ENCODE measurements around the gene WNT5A. TPM values are rescaled to one million over a fixed set of nuclear protein-coding genes. Genes with fewer than 3 reads are reported as not detected.

WNT5A gene
- total RNA-seq, 2 experiments from 2014 or later = not detected

DNA sequence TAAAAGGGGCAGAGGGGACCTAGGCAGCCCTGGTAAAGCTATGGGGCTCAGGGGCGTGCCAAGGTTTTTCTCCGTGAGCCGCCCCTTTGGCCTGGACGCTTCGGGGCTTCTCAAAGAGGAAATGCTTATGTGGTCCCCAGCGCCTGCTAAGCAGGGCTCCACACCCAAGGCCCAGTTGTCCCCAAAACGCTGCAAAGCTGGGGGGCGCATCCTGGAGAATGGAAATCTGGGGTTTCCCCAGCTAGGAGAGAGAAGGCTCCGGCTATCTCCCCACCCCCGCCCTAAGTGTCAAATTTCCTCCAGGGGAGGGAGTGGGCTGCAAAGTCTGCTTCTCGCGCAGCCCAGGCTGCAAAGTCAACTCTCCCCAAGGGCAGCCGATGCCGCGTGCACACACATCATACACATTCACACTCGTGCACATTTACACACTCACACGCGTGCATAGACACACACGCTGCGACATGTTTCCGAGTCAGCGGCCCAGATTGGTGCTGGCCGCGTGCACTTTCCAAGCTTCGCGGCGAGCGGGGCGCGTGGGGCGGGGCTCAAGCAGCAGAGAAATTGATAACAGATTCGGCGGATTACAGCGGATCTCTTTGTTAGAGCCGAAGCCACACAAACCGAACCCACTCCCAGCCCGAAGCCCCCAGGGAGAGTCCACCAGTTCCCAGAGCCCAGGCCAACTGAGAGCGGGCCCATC lies 4.5 kb downstream of the WNT5A start:
- no peak overlapping the region for H3K27ac Mint-ChIP-seq
- peaks cover 74% of the 10 kb centered on the region for H3K27me3 Mint-ChIP-seq
- DNase-seq = no peak
- ATAC-seq (ENCODE audit: low read depth) = no peak
- peaks cover 10% of the 10 kb centered on the region for H3K4me1 Mint-ChIP-seq
- H3K9me3 Mint-ChIP-seq = no peaks in the 10 kb centered on the region
- H3K4me3 Mint-ChIP-seq = no peak overlapping the region
- POLR2A ChIA-PET = no interaction called here
- H3K36me3 Mint-ChIP-seq = peaks cover 2% of the 10 kb centered on the region

DNA sequence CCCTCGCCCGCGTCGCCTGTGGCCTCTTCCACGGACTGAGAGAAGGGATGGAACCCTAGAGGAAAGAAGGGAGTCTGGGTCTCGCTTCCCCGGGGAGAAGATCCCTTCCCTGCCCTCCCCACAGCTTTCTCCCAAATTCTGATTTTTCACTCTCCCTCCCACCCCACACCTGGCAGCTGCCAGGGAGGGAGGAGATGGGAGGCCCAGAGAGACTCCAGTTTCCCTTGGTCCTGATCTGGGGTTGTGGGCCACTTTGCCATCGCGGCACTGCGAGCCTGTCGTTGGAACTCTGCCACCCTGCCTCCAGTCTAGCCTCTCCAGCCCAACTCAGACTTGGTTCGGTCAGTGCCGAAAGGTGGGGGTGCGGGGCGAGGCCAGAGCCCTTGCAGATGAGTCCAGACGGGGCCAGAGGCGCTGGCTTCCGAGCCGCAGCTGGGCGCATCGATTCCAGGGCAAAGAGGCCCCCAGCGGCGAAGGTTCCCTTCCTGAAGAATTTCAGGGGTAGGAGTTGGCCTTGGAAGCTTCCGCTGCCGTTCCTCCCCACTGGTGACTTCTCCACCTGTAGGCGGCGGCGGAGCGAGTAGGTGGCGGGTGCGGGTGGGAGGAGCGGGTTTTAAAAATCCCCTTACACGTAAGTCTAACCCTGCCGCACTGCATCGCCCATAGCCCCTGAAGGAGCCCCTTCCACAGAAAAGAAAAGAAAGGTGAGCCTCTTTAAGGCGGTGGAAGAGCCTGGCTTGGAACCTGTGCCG lies 5.2 kb downstream of the WNT5A start:
- no peak for DNase-seq
- Mint-ChIP-seq H3K27me3 (peaks cover 68% of the 10 kb centered on the region), H3K27ac (no peak overlapping the region), H3K4me1 (peaks cover 7% of the 10 kb centered on the region), H3K9me3 (no peaks in the 10 kb centered on the region), H3K36me3 (peaks cover 2% of the 10 kb centered on the region), H3K4me3 (no peak overlapping the region)
- ATAC-seq (ENCODE audit: low read depth) = no peak
- POLR2A ChIA-PET = no interaction called here

DNA sequence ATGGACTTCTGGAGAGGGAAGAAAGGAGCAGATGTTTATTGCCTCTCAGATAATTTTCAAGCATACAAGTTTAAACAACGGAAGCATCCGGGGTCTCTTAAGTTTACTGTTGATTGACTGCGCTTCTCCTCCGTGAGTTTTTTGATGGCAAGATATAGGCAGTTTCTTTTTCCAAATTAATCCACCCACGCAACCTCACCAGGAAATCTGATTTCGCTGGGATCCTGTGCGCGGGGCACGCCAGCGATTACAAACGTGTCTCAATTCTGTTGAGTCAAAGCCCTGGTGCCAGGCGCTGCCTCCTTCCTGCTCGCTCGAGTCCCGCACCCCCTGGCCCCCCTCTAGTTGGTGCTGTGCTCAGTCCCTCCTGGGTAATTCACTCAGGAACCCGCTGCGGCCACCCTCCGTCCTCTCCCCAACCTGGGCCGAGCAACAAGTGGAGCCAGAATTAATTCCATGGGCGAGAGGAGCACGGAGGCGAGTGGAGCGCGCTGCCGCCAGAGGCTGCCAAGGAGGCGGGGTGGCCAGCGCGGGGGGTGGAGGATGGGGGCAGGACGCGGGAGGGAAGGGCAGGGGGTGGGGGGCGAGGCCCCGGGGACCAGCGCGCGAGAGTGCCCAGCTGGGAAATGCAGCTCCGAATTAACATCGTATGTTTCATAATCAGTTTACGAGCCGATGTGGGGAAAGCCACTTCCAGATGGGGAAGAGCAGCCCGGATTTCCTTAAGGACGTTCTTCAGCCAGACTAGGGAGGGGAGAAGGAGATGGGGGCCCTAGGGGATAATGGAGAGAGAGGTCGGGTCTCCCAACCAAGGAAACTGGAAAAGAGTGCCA lies 6.0 kb downstream of the WNT5A start:
- no peaks in the 10 kb centered on the region for H3K9me3 Mint-ChIP-seq
- H3K4me1 Mint-ChIP-seq = peaks cover 3% of the 10 kb centered on the region
- DNase-seq (no peak), ATAC-seq (ENCODE audit: low read depth) (no peak)
- peaks cover 60% of the 10 kb centered on the region for H3K27me3 Mint-ChIP-seq
- POLR2A ChIA-PET = no interaction called here
- H3K27ac Mint-ChIP-seq = no peak overlapping the region
- H3K4me3 Mint-ChIP-seq = no peak overlapping the region
- no peaks in the 10 kb centered on the region for H3K36me3 Mint-ChIP-seq

DNA sequence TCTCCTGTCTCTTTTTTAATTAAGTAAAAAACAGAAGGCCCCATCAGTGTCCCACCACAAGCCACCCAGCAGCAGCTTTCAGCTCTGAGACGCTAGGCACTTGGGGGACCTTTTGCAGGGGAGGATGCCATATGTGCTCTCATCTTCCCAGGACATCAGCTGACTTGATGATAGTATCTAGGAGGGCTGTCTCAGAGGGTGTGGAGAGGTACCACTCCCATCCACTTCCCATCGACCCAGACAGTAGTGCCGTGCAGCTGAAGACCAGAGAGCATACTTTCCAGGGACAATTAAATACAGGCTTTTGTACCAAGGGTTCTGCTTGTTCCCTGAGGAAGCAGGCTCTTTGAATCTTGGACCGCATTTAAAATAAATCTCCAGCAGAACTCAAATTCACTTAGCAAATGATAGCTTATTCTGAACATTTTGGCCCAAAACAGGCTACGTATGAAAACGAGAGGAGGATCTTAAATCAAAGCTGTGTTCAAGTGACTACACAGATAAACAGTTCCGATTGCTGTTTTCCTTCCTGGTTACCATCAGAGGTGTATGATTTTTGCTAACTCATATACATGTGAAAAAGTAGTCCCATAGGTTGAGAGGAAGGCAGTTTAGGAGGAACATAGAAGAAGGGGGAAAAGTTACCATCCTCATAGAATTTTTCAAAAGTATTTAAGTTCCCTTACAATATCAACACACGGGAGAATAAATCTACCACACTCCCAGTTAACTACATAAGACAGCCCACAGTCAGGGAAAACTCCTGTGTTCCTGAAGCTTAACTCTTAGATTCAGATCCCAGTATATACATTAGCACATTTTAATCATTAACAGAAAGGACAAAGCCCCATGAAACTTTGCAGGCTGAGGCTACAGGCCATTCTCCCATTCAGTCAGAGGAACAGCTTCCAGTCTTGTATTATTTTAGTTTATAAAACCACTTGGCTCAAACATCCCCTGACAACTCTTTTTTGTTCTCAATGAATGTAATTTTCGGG lies 9.5 kb downstream of the WNT5A start:
- Mint-ChIP-seq H3K27ac (no peak overlapping the region), H3K27me3 (peaks cover 28% of the 10 kb centered on the region), H3K9me3 (no peaks in the 10 kb centered on the region), H3K4me3 (no peak overlapping the region), H3K36me3 (no peaks in the 10 kb centered on the region), H3K4me1 (no peaks in the 10 kb centered on the region)
- no peak for DNase-seq
- no peak for ATAC-seq (ENCODE audit: low read depth)
- POLR2A ChIA-PET = no interaction called here

DNA sequence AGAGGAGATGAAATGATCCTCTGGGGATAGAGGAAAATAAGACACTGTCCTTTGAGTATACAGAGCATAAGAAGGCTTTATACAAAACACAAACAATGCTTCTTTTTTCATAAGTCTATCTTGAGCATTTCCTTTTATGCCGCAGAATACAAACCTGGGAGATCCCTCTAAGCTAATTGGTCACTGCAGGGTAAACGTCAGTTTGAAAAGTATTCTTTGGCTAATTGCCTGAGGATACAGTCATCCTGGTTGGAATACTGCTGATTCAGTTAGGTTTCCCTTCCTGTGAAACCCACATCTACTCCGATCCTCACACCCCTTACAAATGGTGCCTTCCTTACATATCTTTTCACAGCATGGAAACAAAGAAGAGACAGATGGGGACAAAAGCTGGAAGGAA lies 10.6 kb downstream of the WNT5A start:
- DNase-seq = no peak
- peaks cover 18% of the 10 kb centered on the region for H3K27me3 Mint-ChIP-seq
- POLR2A ChIA-PET = no interaction called here

DNA sequence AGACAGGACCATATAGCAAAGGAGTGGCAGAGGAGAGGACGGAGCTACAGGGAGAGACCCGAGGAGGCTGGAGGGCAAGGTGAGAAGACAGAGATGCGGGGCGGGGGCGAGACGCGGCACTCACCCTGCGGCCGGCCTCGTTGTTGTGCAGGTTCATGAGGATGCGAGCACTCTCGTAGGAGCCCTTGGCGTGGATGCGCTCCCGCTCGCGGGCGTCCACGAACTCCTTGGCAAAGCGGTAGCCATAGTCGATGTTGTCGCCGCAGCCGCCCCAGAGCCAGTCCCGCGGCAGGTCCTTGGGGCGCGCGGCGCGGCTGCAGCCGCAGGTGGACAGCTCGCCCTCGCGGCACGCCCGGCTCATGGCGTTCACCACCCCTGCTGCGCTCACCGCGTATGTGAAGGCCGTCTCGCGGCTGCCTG lies 12.9 kb downstream of the WNT5A start:
- POLR2A ChIA-PET = no interaction called here
- Mint-ChIP-seq H3K36me3 (no peaks in the 10 kb centered on the region), H3K27me3 (peaks cover 5% of the 10 kb centered on the region), H3K27ac (no peak overlapping the region), H3K4me1 (no peaks in the 10 kb centered on the region), H3K4me3 (no peak overlapping the region), H3K9me3 (no peaks in the 10 kb centered on the region)
- ATAC-seq (ENCODE audit: low read depth) (no peak), DNase-seq (no peak)

More for the DNA sequence above, 10.6 kb downstream of the WNT5A start:
- ATAC-seq (ENCODE audit: low read depth) = no peak
- Mint-ChIP-seq H3K4me1 (no peaks in the 10 kb centered on the region), H3K4me3 (no peak overlapping the region), H3K9me3 (no peaks in the 10 kb centered on the region), H3K36me3 (no peaks in the 10 kb centered on the region), H3K27ac (no peak overlapping the region)

DNA sequence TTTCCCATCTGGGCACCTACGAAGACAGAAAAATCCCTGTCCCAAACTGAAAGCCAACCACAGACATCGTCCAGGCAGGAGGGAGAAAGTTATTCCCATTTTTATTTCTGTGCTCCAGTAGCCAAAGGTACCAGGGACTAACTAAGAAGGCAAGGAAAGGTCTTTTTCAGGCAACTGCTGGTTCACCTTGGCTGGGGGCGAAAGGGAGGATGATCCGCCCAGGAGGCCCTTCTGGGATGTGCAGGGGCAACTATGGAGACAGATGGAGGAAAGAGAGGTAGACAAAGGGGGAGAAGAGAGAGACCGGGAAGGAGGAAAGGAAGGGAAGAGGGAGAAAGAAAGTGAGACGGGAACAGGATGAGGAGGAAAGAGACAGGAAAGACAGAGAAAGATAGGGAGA lies 13.3 kb downstream of the WNT5A start:
- Mint-ChIP-seq H3K27me3 (peaks cover 3% of the 10 kb centered on the region), H3K36me3 (no peaks in the 10 kb centered on the region), H3K27ac (no peak overlapping the region), H3K4me3 (no peak overlapping the region), H3K9me3 (no peaks in the 10 kb centered on the region), H3K4me1 (no peaks in the 10 kb centered on the region)
- ATAC-seq (ENCODE audit: low read depth) (no peak), DNase-seq (no peak)
- POLR2A ChIA-PET = no interaction called here

DNA sequence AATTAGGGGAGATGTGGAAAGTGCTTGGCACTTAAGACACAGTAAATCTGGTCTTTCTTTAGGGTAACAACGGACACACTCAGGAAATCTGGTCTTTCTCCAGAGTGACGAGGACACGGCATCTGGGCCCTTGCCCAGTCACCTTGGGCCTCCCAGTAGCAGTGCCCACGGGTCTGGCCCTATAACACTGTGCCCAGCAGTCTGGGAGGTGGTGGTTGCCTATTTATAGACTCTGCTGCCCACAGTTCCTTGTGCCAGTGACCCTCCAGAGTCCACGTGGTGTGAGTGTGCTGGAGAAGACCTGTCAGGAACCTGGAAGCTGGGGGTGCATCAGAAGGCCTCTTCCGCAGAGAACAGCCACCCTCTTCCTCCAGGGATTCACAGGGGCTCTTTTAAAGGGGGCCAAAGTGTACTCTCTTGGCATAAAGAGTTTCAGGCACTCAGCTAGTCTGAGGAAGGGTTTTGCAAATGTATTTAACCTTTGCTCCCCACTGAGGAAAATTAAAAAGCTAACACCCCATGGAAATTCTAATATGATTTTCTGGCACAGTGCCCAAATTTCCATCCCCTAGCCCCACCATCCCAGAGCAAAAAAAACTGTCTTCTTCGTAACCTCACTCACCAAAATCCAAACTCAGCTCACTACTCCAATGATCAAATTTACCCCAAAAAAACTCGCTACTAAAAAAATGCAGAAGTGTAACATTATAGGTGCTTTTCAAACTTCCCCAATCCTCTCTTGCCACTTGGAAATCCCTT lies 15.4 kb downstream of the WNT5A start:
- Mint-ChIP-seq H3K27me3 (peaks cover 2% of the 10 kb centered on the region), H3K27ac (no peak overlapping the region), H3K9me3 (no peaks in the 10 kb centered on the region), H3K4me3 (no peak overlapping the region), H3K4me1 (no peaks in the 10 kb centered on the region), H3K36me3 (no peaks in the 10 kb centered on the region)
- DNase-seq = no peak
- ATAC-seq (ENCODE audit: low read depth) = no peak
- POLR2A ChIA-PET = no interaction called here

DNA sequence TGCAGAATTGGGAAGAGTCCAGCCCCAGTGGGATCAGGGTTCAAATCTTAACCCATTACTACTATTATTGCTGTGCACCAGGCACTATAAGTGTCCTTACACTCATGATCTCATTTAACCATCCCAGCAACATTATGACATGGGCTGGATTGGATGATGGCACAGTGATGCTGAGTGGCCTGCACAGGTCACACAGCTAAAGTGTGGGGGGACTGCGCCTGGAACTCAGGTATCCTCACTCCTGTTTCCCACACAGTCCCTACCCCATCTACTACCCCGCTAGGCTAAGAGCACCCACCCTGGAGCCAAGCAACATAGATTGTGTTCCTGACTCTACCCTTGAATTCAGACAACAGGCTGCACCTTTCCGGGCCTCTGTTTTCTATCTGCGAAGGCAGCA lies 16.0 kb downstream of the WNT5A start:
- no peaks in the 10 kb centered on the region for H3K4me1 Mint-ChIP-seq
- ATAC-seq (ENCODE audit: low read depth) = no peak

DNA sequence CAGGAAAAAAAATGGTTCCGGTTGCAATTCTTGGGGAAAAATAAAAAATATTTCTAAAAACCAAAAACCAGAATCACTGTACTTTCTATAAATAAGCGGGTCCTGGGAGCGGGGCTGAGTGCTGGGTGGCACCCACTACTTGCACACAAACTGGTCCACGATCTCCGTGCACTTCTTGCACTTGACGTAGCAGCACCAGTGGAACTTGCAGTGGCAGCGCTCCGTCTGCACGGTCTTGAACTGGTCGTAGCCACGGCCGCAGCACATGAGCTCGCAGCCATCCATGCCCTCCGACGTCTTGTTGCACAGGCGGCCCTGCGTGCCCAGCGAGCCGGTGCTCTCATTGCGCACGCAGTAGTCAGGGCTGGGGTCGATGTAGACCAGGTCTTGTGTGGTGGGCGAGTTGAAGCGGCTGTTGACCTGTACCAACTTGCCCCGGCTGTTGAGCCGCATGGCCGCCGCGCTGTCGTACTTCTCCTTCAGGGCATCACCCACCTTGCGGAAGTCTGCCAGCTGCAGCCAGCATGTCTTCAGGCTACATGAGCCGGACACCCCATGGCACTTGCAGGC lies 17.1 kb downstream of the WNT5A start:
- Mint-ChIP-seq H3K27me3 (peaks cover 5% of the 10 kb centered on the region), H3K36me3 (no peaks in the 10 kb centered on the region), H3K4me1 (no peaks in the 10 kb centered on the region), H3K9me3 (no peaks in the 10 kb centered on the region), H3K27ac (no peak overlapping the region), H3K4me3 (no peak overlapping the region)
- POLR2A ChIA-PET = no interaction called here
- ATAC-seq (ENCODE audit: low read depth) (no peak), DNase-seq (no peak)

More for the DNA sequence above, 16.0 kb downstream of the WNT5A start:
- H3K9me3 Mint-ChIP-seq = no peaks in the 10 kb centered on the region
- POLR2A ChIA-PET = no interaction called here
- peaks cover 5% of the 10 kb centered on the region for H3K27me3 Mint-ChIP-seq
- H3K27ac Mint-ChIP-seq = no peak overlapping the region
- no peak for DNase-seq
- no peak overlapping the region for H3K4me3 Mint-ChIP-seq
- no peaks in the 10 kb centered on the region for H3K36me3 Mint-ChIP-seq

DNA sequence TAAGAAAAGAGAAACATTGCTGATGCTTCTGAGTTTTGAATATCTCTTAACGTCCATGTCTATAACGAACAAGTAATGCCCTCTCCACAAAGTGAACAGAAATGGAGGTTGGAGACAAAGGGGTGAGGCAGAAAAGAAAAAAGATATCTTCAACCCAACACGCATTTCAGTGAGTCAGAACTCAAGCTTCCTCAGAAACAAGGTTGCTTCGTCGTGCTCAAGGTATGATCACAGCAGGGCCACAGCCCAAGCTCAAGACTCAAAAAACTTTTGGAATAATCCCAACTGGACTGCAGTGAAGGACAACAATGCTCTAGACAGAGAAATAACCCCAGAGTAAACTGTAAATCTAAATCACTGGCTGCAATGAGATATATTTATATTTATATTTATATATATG lies 18.9 kb downstream of the WNT5A start:
- H3K9me3 Mint-ChIP-seq = no peaks in the 10 kb centered on the region
- H3K27ac Mint-ChIP-seq = no peak overlapping the region
- ATAC-seq (ENCODE audit: low read depth) (no peak), DNase-seq (no peak)
- H3K36me3 Mint-ChIP-seq = no peaks in the 10 kb centered on the region
- POLR2A ChIA-PET = no interaction called here
- peaks cover 3% of the 10 kb centered on the region for H3K27me3 Mint-ChIP-seq
- no peak overlapping the region for H3K4me3 Mint-ChIP-seq
- no peaks in the 10 kb centered on the region for H3K4me1 Mint-ChIP-seq

DNA sequence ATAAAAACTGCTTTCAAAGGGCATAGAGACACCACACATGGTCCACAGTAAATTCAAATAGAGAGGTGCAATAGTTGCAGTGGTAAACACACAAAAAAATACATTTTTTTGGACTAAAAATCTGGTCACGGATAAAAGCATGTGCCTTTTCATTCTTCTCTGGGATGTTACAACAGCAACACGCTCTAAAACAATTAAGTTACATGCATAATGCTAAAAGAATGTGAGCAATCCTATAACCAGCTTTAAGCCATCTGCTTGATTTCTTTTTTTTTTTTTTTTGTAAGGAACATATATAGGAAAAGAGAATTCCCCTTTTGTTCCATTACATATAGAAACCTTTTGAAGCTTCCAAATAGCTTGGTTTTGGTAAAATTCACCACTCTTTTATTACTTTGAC lies 20.0 kb downstream of the WNT5A start:
- H3K27me3 Mint-ChIP-seq = peaks cover 3% of the 10 kb centered on the region
- DNase-seq (no peak), ATAC-seq (ENCODE audit: low read depth) (no peak)
- POLR2A ChIA-PET = no interaction called here
- no peaks in the 10 kb centered on the region for H3K4me1 Mint-ChIP-seq
- H3K4me3 Mint-ChIP-seq = no peak overlapping the region
- H3K27ac Mint-ChIP-seq = no peak overlapping the region
- no peaks in the 10 kb centered on the region for H3K36me3 Mint-ChIP-seq
- no peaks in the 10 kb centered on the region for H3K9me3 Mint-ChIP-seq
